HG03060 (cell line): ENCODE results near the gene TK1.

ENCODE experiments used
- ATAC-seq: cut with Tn5 transposase; IDR thresholded peaks from one replicate; pipeline ENCODE4 v1.9.1; 2021; ENCODE audit warnings: low read depth, moderate number of reproducible peaks; ENCODE audit not compliant: unreplicated experiment

TK1 gene

GRCh38 chr17:78125138-78125913, 61.5 kb downstream of the TK1 start:
- no peak for ATAC-seq

GRCh38 chr17:78124836-78125137, 62.1 kb downstream of the TK1 start:
- no peak for ATAC-seq
